Uterus (tissue), 2 donors: ENCODE data around the gene PRDM10.

Experiments
- CTCF ChIP-seq, 4 experiments: fragments of 200-600 bp in 2 of 4; fragments of 450-650 bp in 2 of 4; sonication (generic) in 2 of 4; IDR thresholded peaks; one replicate each; pipeline ENCODE4 v1.5.1; 2016 to 2019; ENCODE audit warnings: antibody characterized with exemption in 4 of 4, mild to moderate bottlenecking in 2 of 4, moderate library complexity in 1 of 4
- POLR2A ChIP-seq, 2 donors: fragments of 450-650 bp; IDR thresholded peaks; one replicate each; pipeline ENCODE4 v1.6.1; 2016; ENCODE audit warnings: antibody characterized with exemption in 2 of 2, mild to moderate bottlenecking in 1 of 2, moderate library complexity in 1 of 2

GRCh38 chr11:129852125-129852740 is 150.4 kb downstream of the PRDM10 start:
- TF ChIP-seq CTCF (IDR thresholded peaks at IDR 0.05): no peak
- TF ChIP-seq POLR2A (IDR thresholded peaks at IDR 0.05): no peak
